Measurements from ENCODE around the gene NUDCD3.
A peak's percentile ranks its signal among the peaks of the same experiment; 100 is the strongest.

NUDCD3 gene

GRCh38 chr7:44380831-44381493 is 109.5 kb downstream of the NUDCD3 start:
- no peak for DNase-seq

- no peak for DNase-seq
Measured at GRCh38 chr7:44380189-44380830, 110.1 kb downstream of the NUDCD3 start.

GRCh38 chr7:44379366-44380188 is 110.9 kb downstream of the NUDCD3 start:
- no peak for DNase-seq

GRCh38 chr7:44378744-44379143 is 111.7 kb downstream of the NUDCD3 start:
- no peak for DNase-seq

- no peak for DNase-seq
Measured at GRCh38 chr7:44377681-44378421, 112.6 kb downstream of the NUDCD3 start.

GRCh38 chr7:44377134-44377463 is 113.4 kb downstream of the NUDCD3 start:
- no peak for DNase-seq

- DNase-seq, result no peak
Measured at GRCh38 chr7:44376429-44377133, 113.9 kb downstream of the NUDCD3 start.

GRCh38 chr7:44375926-44376342 is 114.5 kb downstream of the NUDCD3 start:
- DNase-seq, result no peak

- no peak for DNase-seq
Measured at GRCh38 chr7:44375236-44375699, 115.2 kb downstream of the NUDCD3 start.

GRCh38 chr7:44374007-44374763 is 116.3 kb downstream of the NUDCD3 start:
- no peak for DNase-seq

GRCh38 chr7:44373418-44373740 is 117.1 kb downstream of the NUDCD3 start:
- no peak for DNase-seq

GRCh38 chr7:44372560-44373417 is 117.7 kb downstream of the NUDCD3 start:
- no peak for DNase-seq

- no peak for DNase-seq
Measured at GRCh38 chr7:44368885-44369284, 121.6 kb downstream of the NUDCD3 start.

- no peak for DNase-seq
Measured at GRCh38 chr7:44368455-44368854, 122.0 kb downstream of the NUDCD3 start.

GRCh38 chr7:44367475-44368043 is 122.9 kb downstream of the NUDCD3 start:
- no peak for DNase-seq

GRCh38 chr7:44366986-44367385 is 123.5 kb downstream of the NUDCD3 start:
- no peak for DNase-seq

- no peak for DNase-seq
Measured at GRCh38 chr7:44353668-44354067, 136.8 kb downstream of the NUDCD3 start.

- peak; percentile 24 for DNase-seq
Measured at GRCh38 chr7:44348851-44349781, 141.3 kb downstream of the NUDCD3 start.

GRCh38 chr7:44348300-44348699 is 142.2 kb downstream of the NUDCD3 start:
- DNase-seq, result no peak

All from DMS 273 treated with DMSO at 0.1 percent for 48 hours (cell line).